Measurements from ENCODE around the gene RPL39L.

Gene RPL39L

DNA sequence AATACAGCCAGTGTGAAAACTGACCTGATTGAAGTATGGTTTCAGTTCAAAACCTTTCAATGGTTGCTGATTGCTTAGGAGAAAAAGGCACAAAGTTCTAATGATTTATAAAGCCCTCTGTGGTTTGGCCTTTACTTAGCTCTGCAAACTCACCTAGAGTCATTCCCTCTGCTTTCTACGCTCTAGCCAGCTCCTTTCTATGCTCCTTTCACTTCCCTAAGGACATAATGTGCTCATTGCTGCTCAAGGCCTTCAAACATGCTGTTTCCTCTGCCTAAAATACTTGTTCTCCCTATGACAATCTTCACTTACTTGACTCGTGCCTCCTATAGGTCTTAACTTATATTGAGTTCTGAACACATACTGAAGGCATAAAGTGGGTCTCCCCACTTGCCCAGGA, 19.0 kb downstream of the RPL39L start:
- ChIA-PET CTCF (interaction anchor here (1.2 kb wide), 1 partner anchor 19 kb away, joined by 3 read pairs; the partner anchor contains the start of gene RPL39L), POLR2A (no interaction called here)

GRCh38 chr3:187114511-187114910, 24.8 kb downstream of the RPL39L start:
- CTCF ChIA-PET: no interaction called here
- POLR2A ChIA-PET: interaction anchor here (1.7 kb wide), 1 partner anchor 25 kb away, joined by 6 read pairs; the partner anchor contains the start of gene RPL39L
- TF ChIP-seq FOXM1 (IDR thresholded peaks at IDR 0.05; ENCODE audit: borderline replicate concordance) (no peak), NFRKB (IDR thresholded peaks at IDR 0.05) (no peak), PKNOX1 (IDR thresholded peaks at IDR 0.05) (peak; percentile 21; the same call in 1 of the 2 replicates), CTBP1 (IDR thresholded peaks at IDR 0.05; ENCODE audit: borderline replicate concordance) (no peak), FOXA1 (IDR thresholded peaks at IDR 0.05) (no peak), BHLHE40 (IDR thresholded peaks at IDR 0.05; ENCODE audit: borderline replicate concordance) (no peak), TARDBP (IDR thresholded peaks at IDR 0.05) (no peak), ARNT (IDR thresholded peaks at IDR 0.05) (no peak)
- no peak for DNase-seq (ENCODE audit: extremely low spot score)

More for the DNA sequence above, 19.0 kb downstream of the RPL39L start:
- TF ChIP-seq SP1 (IDR thresholded peaks at IDR 0.05) (no peak), BHLHE40 (IDR thresholded peaks at IDR 0.05; ENCODE audit: borderline replicate concordance) (no peak), ARNT (IDR thresholded peaks at IDR 0.05) (no peak), ZNF384 (IDR thresholded peaks at IDR 0.05) (no peak), PKNOX1 (IDR thresholded peaks at IDR 0.05) (no peak), HDGF (IDR thresholded peaks at IDR 0.05; ENCODE audit: borderline replicate concordance) (no peak)
- DNase-seq (ENCODE audit: extremely low spot score): no peak

DNA sequence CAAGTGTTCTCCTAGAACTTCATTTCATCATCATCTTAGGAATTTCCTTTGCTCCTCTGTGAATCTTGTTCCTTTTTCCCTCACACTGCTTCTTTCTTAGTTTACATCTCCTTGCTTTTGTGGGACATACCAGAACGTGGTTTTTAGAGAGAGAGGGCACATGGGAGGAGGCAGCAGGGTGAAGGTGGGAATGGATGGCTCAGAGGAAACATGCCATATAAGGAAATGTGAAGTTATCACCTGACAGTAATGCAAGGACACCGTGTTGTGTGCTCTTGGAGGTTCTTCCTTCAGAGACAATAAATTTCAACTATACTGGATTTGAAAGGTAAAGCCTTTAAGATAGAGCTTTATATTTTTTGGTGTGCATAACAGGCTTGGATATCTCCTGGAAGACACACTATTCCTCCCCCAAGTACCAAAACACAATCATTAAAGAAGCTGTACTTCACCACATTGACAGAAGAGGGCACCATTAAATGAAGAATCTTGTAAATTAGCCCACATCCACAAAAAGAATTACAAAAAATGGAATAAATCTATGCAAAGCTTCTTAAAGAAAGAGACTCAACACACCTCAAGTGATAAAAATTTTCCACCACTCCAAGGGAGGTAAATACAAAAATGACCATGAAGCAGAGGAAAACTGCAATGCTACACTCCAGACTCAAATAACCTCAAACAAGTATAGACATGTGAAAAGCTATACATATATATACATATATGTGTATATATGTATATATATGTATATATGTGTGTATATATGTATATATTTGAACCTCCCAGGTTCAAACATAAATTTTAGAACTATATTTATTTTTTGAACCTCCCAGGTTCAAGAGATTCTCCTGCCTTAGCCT, 26.1 kb downstream of the RPL39L start:
- TF ChIP-seq NFRKB (IDR thresholded peaks at IDR 0.05) (no peak), SUZ12 (IDR thresholded peaks at IDR 0.05) (no peak), L3MBTL2 (conservative IDR thresholded peaks at IDR 0.05) (no peak), PKNOX1 (IDR thresholded peaks at IDR 0.05) (no peak), LEF1 (IDR thresholded peaks at IDR 0.05; ENCODE audit: borderline replicate concordance) (no peak), FOXA1 (IDR thresholded peaks at IDR 0.05) (no peak), HDGF (IDR thresholded peaks at IDR 0.05; ENCODE audit: borderline replicate concordance) (no peak), ARNT (IDR thresholded peaks at IDR 0.05) (no peak), ZNF384 (IDR thresholded peaks at IDR 0.05) (no peak), ELF4 (IDR thresholded peaks at IDR 0.05) (no peak), SP1 (IDR thresholded peaks at IDR 0.05) (no peak), FOXM1 (IDR thresholded peaks at IDR 0.05; ENCODE audit: borderline replicate concordance) (no peak), FOXK2 (IDR thresholded peaks at IDR 0.05) (no peak), CTBP1 (IDR thresholded peaks at IDR 0.05; ENCODE audit: borderline replicate concordance) (no peak), BHLHE40 (IDR thresholded peaks at IDR 0.05; ENCODE audit: borderline replicate concordance) (no peak), TARDBP (IDR thresholded peaks at IDR 0.05) (no peak)
- POLR2A ChIA-PET: interaction anchor here (0.6 to 1.7 kb wide), 2 partner anchors 26 to 52 kb away, joined by 3 to 6 read pairs; partner anchors contain the start of gene RPL39L
- CTCF ChIA-PET: interaction anchor here (0.6 to 1.9 kb wide), 8 partner anchors 10 to 602 kb away, joined by 3 to 14 read pairs (median 3); no protein-coding TSS in a partner anchor
- DNase-seq (ENCODE audit: extremely low spot score): no peak

DNA sequence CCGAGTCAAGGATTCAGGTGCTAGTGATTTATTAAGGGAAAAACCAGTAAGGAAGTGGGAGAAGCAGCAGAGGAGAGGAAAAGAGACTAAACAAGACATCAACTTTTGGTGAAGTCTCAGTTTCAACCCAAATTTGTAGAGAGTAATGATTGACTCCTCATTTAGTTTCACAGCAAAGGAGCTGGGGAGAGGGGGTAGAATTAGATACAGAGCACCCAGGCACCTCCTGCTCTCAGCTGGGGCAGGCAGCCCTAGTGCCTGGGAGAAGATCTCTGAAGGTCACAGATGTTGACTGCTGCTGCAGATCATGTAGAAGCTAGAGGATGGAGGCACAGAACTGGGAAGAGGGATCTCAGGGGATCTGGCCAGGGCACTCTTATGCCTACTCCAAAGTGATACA, 29.1 kb downstream of the RPL39L start:
- ChIA-PET POLR2A (no interaction called here), CTCF (interaction anchor here (1.4 kb wide), 1 partner anchor 261 kb away, joined by 3 read pairs; no protein-coding TSS in a partner anchor)

GRCh38 chr3:187107989-187108388, 31.3 kb downstream of the RPL39L start:
- POLR2A ChIA-PET: no interaction called here
- TF ChIP-seq SP1 (IDR thresholded peaks at IDR 0.05): no peak
- no peak for TF ChIP-seq ZNF384 (IDR thresholded peaks at IDR 0.05)
- TF ChIP-seq HDGF (IDR thresholded peaks at IDR 0.05; ENCODE audit: borderline replicate concordance): no peak
- TF ChIP-seq L3MBTL2 (conservative IDR thresholded peaks at IDR 0.05): no peak
- no peak for TF ChIP-seq NFRKB (IDR thresholded peaks at IDR 0.05)
- no peak for TF ChIP-seq FOXM1 (IDR thresholded peaks at IDR 0.05; ENCODE audit: borderline replicate concordance)
- TF ChIP-seq CTBP1 (IDR thresholded peaks at IDR 0.05; ENCODE audit: borderline replicate concordance): no peak
- no peak for TF ChIP-seq TARDBP (IDR thresholded peaks at IDR 0.05)
- no peak for TF ChIP-seq LEF1 (IDR thresholded peaks at IDR 0.05; ENCODE audit: borderline replicate concordance)
- DNase-seq (ENCODE audit: extremely low spot score): no peak
- CTCF ChIA-PET: no interaction called here

More for the DNA sequence above, 29.1 kb downstream of the RPL39L start:
- no peak for DNase-seq (ENCODE audit: extremely low spot score)
- TF ChIP-seq ZNF384 (IDR thresholded peaks at IDR 0.05): no peak
- no peak for TF ChIP-seq CTBP1 (IDR thresholded peaks at IDR 0.05; ENCODE audit: borderline replicate concordance)
- no peak for TF ChIP-seq LEF1 (IDR thresholded peaks at IDR 0.05; ENCODE audit: borderline replicate concordance)
- TF ChIP-seq NFRKB (IDR thresholded peaks at IDR 0.05): no peak
- no peak for TF ChIP-seq SUZ12 (IDR thresholded peaks at IDR 0.05)
- TF ChIP-seq FOXM1 (IDR thresholded peaks at IDR 0.05; ENCODE audit: borderline replicate concordance): no peak
- no peak for TF ChIP-seq ARNT (IDR thresholded peaks at IDR 0.05)
- TF ChIP-seq PKNOX1 (IDR thresholded peaks at IDR 0.05): no peak
- TF ChIP-seq ELF4 (IDR thresholded peaks at IDR 0.05): no peak
- TF ChIP-seq FOXK2 (IDR thresholded peaks at IDR 0.05): no peak
- TF ChIP-seq L3MBTL2 (conservative IDR thresholded peaks at IDR 0.05): no peak

All from HEK293T (cell line).